ENCODE measurements around the gene MYH1.
"Not testable (repeated sequence)": the region's sequence is repeated elsewhere in the genome, so short reads cannot be mapped to it uniquely, and the experiment has no call there.

MYH1 gene

GRCh38 chr17:10518271-10519037, at the start of gene MYH1:
MYH1 (minus strand) TSS chr17:10518542; CDS start chr17:10516642, 1,900 bp downstream.
- no peak for DNase-seq

- no peak for DNase-seq
Measured at GRCh38 chr17:10563991-10564660, 45.8 kb upstream of the MYH1 start.

- no peak for DNase-seq
Measured at GRCh38 chr17:10558049-10558448, 39.7 kb upstream of the MYH1 start.

GRCh38 chr17:10557422-10557821, 39.1 kb upstream of the MYH1 start:
- DNase-seq: no peak

GRCh38 chr17:10556301-10557005, 38.1 kb upstream of the MYH1 start:
- no peak for DNase-seq

- no peak for DNase-seq
Measured at GRCh38 chr17:10550014-10550413, 31.7 kb upstream of the MYH1 start.

- DNase-seq: no peak
Measured at GRCh38 chr17:10549096-10549842, 30.9 kb upstream of the MYH1 start, which contains the start of gene MYH2. MYH2 (minus strand) TSS chr17:10549658; CDS start chr17:10547920, 1,738 bp downstream.

- no peak for DNase-seq
Measured at GRCh38 chr17:10547351-10547750, 29.0 kb upstream of the MYH1 start.

GRCh38 chr17:10543486-10543885, 25.1 kb upstream of the MYH1 start:
- DNase-seq: not testable (repeated sequence)

GRCh38 chr17:10541179-10541578, 22.8 kb upstream of the MYH1 start:
- not testable (repeated sequence) for DNase-seq

- no peak for DNase-seq
Measured at GRCh38 chr17:10532026-10532425, 13.7 kb upstream of the MYH1 start.

- no peak for DNase-seq
Measured at GRCh38 chr17:10527419-10527818, 9.1 kb upstream of the MYH1 start.

- DNase-seq: no peak
Measured at GRCh38 chr17:10526517-10526916, 8.2 kb upstream of the MYH1 start.

- DNase-seq: no peak
Measured at GRCh38 chr17:10523064-10523463, 4.7 kb upstream of the MYH1 start.

GRCh38 chr17:10521949-10522348, 3.6 kb upstream of the MYH1 start:
- no peak for DNase-seq

GRCh38 chr17:10516638-10517037, 1.7 kb downstream of the MYH1 start:
- no peak for DNase-seq

GRCh38 chr17:10516065-10516464, 2.3 kb downstream of the MYH1 start:
- DNase-seq: no peak

- no peak for DNase-seq
Measured at GRCh38 chr17:10513299-10514067, 4.9 kb downstream of the MYH1 start.

- no peak for DNase-seq
Measured at GRCh38 chr17:10512856-10513255, 5.5 kb downstream of the MYH1 start.

- DNase-seq: no peak
Measured at GRCh38 chr17:10499950-10500349, 18.4 kb downstream of the MYH1 start.

- no peak for DNase-seq
Measured at GRCh38 chr17:10492004-10492403, 26.3 kb downstream of the MYH1 start.

GRCh38 chr17:10482252-10482651, 36.1 kb downstream of the MYH1 start:
- DNase-seq: no peak
